ENCODE measurements around the gene ADAMTSL3. TPM values are rescaled to one million over a fixed set of nuclear protein-coding genes. Genes with fewer than 3 reads are reported as not detected.

Gene ADAMTSL3
- total and polyA plus RNA-seq, 8 donors: 0.54 to 19.2 (median 6.1) TPM

DNA sequence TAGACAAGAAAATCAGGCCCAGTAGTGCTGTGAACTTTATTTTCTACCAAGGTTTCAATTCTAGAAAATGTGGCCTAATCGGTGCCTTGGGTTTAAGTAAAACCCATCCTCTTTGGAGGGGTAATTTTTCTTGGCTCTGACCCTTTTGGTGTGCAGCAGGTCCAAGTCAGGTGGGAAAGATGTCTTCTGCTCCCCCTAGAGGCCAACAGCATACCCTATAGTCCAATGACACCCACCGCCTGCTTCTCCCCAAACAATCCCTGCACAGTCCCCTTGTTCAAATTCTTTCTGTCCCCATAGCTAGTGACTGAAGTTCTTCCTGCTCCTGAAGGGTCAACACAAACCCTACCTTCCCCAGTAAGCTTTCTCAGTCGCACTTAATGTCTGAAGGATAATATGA lies 319.9 kb downstream of the ADAMTSL3 start:
- FAIRE-seq (no peak), ATAC-seq (peak in 1 of 4 donors; percentile 29), DNase-seq (peak in 1 of 6 donors; percentile 17)
- Histone ChIP-seq H3K4me3 (no peak overlapping the region), H3K9me3 (no peaks in the 10 kb centered on the region), H3K27ac (no peak overlapping the region), H3K36me3 (no peaks in the 10 kb centered on the region), H3K4me1 (peaks cover 0 to 4% (median 0%) of the 10 kb centered on the region in 3 donors), H3K27me3 (no peaks in the 10 kb centered on the region)
- intact Hi-C loops (cut with DNase I): no loop called here
- TF ChIP-seq, protein P1, sequence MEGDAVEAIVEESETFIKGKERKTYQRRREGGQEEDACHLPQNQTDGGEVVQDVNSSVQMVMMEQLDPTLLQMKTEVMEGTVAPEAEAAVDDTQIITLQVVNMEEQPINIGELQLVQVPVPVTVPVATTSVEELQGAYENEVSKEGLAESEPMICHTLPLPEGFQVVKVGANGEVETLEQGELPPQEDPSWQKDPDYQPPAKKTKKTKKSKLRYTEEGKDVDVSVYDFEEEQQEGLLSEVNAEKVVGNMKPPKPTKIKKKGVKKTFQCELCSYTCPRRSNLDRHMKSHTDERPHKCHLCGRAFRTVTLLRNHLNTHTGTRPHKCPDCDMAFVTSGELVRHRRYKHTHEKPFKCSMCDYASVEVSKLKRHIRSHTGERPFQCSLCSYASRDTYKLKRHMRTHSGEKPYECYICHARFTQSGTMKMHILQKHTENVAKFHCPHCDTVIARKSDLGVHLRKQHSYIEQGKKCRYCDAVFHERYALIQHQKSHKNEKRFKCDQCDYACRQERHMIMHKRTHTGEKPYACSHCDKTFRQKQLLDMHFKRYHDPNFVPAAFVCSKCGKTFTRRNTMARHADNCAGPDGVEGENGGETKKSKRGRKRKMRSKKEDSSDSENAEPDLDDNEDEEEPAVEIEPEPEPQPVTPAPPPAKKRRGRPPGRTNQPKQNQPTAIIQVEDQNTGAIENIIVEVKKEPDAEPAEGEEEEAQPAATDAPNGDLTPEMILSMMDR (IDR thresholded peaks at IDR 0.05): peak in 1 of 4 donors; percentile 9
- WGBS, 2 donors: 83 to 87% methylated on average over 3 of the region's 3 CpGs

GRCh38 chr15:83977992-83978391 lies 324.1 kb downstream of the ADAMTSL3 start:
- FAIRE-seq (no peak), ATAC-seq (peak; percentile 82 to 92 (median 88)), DNase-seq (peak; percentile 61 to 87 (median 78))
- Histone ChIP-seq H3K27me3 (no peaks in the 10 kb centered on the region), H3K36me3 (no peaks in the 10 kb centered on the region), H3K4me1 (peaks cover 0 to 4% (median 0%) of the 10 kb centered on the region in 3 donors), H3K27ac (peak overlapping the region in 2 of 4 donors; percentile 37 to 82), H3K9me3 (no peaks in the 10 kb centered on the region), H3K4me3 (no peak overlapping the region)
- intact Hi-C loops (cut with DNase I): no loop called here
- TF ChIP-seq, protein P1 (IDR thresholded peaks at IDR 0.05): no peak

DNA sequence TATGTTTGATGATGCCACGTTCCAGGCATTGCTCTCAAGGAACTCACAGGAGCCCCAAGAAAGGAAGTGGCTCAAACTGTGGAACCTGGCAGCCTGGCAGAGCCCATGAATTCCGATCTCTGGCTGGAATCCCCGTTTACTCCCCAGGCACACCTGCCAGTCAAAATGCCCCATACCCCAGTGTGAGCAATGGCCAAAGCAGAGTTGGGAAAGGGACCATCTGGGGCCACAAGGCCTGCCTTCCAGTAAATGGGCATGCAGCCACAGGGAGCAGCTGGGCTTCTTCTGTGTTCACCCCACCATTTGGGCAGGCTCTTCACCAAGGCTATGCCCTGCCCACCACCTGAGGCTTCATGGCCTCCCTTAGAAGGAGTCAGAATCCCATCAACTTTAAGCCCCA lies 324.7 kb downstream of the ADAMTSL3 start:
- intact Hi-C loops (cut with DNase I): no loop called here
- 39 to 49% methylated on average over 3 of the region's 3 CpGs for WGBS, 2 donors
- TF ChIP-seq, protein P1 (IDR thresholded peaks at IDR 0.05): no peak

DNA sequence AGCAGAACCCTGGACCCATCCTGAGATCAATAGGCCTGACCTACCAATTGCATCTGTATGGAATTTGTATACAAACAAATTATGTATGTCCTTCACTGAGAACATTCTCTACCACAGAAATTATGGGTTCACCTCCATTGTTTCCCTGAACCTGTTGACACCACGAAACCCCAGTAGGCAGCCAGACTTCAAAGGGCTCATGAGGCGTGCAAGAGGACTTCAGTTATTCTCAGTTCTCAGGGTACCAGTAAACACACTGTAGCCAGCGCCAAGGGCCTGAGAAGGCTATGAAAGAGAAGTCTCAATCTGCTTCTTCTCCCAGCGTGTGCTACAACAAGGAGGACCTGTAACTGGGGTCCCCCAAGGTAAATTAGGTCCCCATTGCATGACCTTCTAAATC lies 326.7 kb downstream of the ADAMTSL3 start:
- WGBS, 2 donors: 95 to 99% methylated on average over 4 of the region's 4 CpGs
- Histone ChIP-seq H3K36me3 (no peaks in the 10 kb centered on the region), H3K4me1 (peaks cover 0 to 4% (median 0%) of the 10 kb centered on the region in 3 donors), H3K27me3 (no peaks in the 10 kb centered on the region), H3K4me3 (no peak overlapping the region), H3K9me3 (no peaks in the 10 kb centered on the region), H3K27ac (no peak overlapping the region)
- FAIRE-seq (no peak), ATAC-seq (no peak), DNase-seq (no peak)
- TF ChIP-seq, protein P1 (IDR thresholded peaks at IDR 0.05): no peak
- intact Hi-C loops (cut with DNase I): no loop called here

More for the DNA sequence above, 324.7 kb downstream of the ADAMTSL3 start:
- peak in 5 of 6 donors; percentile 46 to 83 (median 68) for DNase-seq
- H3K36me3 ChIP-seq: no peaks in the 10 kb centered on the region
- H3K27me3 ChIP-seq: no peaks in the 10 kb centered on the region
- ATAC-seq: peak; percentile 44 to 85 (median 67)
- H3K27ac ChIP-seq: peak overlapping the region in 2 of 4 donors; percentile 37 to 82
- H3K9me3 ChIP-seq: no peaks in the 10 kb centered on the region
- no peak for FAIRE-seq
- H3K4me1 ChIP-seq: peaks cover 0 to 4% (median 0%) of the 10 kb centered on the region in 3 donors
- H3K4me3 ChIP-seq: no peak overlapping the region

DNA sequence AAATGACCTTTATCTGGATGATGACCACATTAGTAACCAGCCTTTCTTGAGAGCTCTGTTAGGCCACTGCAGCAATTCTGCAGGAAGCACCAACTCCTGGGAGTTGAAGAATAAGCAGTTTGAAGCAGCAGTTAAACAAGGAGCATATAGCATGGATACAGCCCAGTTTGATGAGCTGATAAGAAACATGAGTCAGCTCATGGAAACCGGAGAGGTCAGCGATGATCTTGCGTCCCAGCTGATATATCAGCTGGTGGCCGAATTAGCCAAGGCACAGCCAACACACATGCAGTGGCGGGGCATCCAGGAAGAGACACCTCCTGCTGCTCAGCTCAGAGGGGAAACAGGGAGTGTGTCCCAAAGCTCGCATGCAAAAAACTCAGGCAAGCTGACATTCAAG lies 328.8 kb downstream of the ADAMTSL3 start:
- FAIRE-seq (no peak), ATAC-seq (no peak), DNase-seq (no peak)
- no peak overlapping the region for H3K27ac ChIP-seq
- H3K4me3 ChIP-seq: no peak overlapping the region
- 94 to 96% methylated on average over 6 of the region's 6 CpGs for WGBS, 2 donors
- H3K27me3 ChIP-seq: no peaks in the 10 kb centered on the region
- peaks cover 0 to 4% (median 0%) of the 10 kb centered on the region in 3 donors for H3K4me1 ChIP-seq
- no peaks in the 10 kb centered on the region for H3K9me3 ChIP-seq
- H3K36me3 ChIP-seq: no peaks in the 10 kb centered on the region
- intact Hi-C loops (cut with DNase I): no loop called here
- TF ChIP-seq, protein P1 (IDR thresholded peaks at IDR 0.05): no peak
